ENCODE measurements around the gene NINJ1. TPM values are rescaled to one million over a fixed set of nuclear protein-coding genes. Genes with fewer than 3 reads are reported as not detected.

The NINJ1 gene
- total and polyA plus RNA-seq, 2 donors (not counting 3 experiments of a cell fraction or from before 2014, with no cell fraction given) = 31.5 to 57.7 TPM

DNA sequence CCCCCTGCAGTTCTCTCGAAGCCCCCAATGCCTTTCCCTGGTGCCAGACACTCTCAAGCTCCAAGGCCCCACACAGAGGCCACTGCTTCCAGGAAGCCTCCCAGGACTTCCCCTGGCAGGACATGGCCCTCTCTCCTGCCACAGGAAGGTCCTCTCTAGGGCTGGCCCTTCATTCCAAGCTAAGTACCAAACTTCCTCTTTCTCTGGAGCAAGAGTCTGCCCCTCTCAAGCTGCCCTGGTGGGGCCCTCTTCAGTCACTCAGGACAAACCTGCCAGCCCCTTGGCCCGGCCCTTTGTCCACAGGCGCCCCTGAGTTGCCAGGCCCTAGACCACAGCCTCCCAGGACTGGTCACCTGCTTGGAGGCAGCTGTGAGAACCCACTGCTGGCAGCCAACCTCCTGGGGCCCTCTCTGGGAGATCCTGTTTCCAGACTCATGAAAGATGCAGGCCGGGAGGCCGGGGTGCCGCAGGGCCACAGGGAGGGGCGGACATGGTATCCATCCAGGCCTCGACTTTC lies 6.6 kb downstream of the NINJ1 start:
- no peaks in the 10 kb centered on the region for H3K27me3 ChIP-seq (ENCODE audit: control insufficient read depth in 2 of 2, insufficient read depth in 2 of 2, low read length in 2 of 2)
- DNase-seq (ENCODE audit: low read depth, low spot score) = no peak
- FAIRE-seq = no peak
- H3K36me3 ChIP-seq (ENCODE audit: control insufficient read depth in 2 of 2, extremely low read depth in 1 of 2, insufficient read depth in 2 of 2, low read length in 2 of 2) = peaks cover 0 to 11% of the 10 kb centered on the region in 2 experiments
- intact Hi-C loops (cut with micrococcal nuclease) (no loop called here), dilution Hi-C loops (cut with MboI; ENCODE audit: extremely low pct_ligation_motif_present, low sequenced_read_pairs) (no loop called here)
- no peaks in the 10 kb centered on the region for H3K9me3 ChIP-seq (replicated peaks; ENCODE audit: control insufficient read depth, insufficient read depth, low read length)
- no peak overlapping the region for H2AFZ ChIP-seq (ENCODE audit: low read depth, low read length)
- no TSS peak for BruUV-seq (replicated peaks)
- no peaks in the 10 kb centered on the region for H3K9me1 ChIP-seq (replicated peaks; ENCODE audit: control insufficient read depth, extremely low read depth, insufficient read depth, low read length)
- no peak overlapping the region for H3K4me3 ChIP-seq (replicated peaks in 1 of 3; ENCODE audit: insufficient read depth in 1 of 3, low read depth in 1 of 3, low read length in 3 of 3)
- no peak for TF ChIP-seq GATA2 (IDR thresholded peaks at IDR 0.05; ENCODE audit: insufficient read depth, insufficient read length, low read depth, low read length)
- TF ChIP-seq MYC (IDR thresholded peaks at IDR 0.05; ENCODE audit: low read depth, low read length) = no peak
- TF ChIP-seq FOS (IDR thresholded peaks at IDR 0.05; ENCODE audit: borderline replicate concordance, insufficient read depth, low read length) = no peak
- no peak for TF ChIP-seq POLR2A (IDR thresholded peaks at IDR 0.05; ENCODE audit: low read depth, low read length)
- no peak for TF ChIP-seq JUN (IDR thresholded peaks at IDR 0.05; ENCODE audit: borderline replicate concordance, insufficient read depth, insufficient read length, low read depth)
- TF ChIP-seq POLR2AphosphoS5 (IDR thresholded peaks at IDR 0.05; ENCODE audit: insufficient read depth, low read depth, low read length) = no peak
- TF ChIP-seq, protein P1, sequence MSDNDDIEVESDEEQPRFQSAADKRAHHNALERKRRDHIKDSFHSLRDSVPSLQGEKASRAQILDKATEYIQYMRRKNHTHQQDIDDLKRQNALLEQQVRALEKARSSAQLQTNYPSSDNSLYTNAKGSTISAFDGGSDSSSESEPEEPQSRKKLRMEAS (IDR thresholded peaks at IDR 0.05; ENCODE audit: insufficient read depth, insufficient read length) = no peak
- TF ChIP-seq, protein P2, sequence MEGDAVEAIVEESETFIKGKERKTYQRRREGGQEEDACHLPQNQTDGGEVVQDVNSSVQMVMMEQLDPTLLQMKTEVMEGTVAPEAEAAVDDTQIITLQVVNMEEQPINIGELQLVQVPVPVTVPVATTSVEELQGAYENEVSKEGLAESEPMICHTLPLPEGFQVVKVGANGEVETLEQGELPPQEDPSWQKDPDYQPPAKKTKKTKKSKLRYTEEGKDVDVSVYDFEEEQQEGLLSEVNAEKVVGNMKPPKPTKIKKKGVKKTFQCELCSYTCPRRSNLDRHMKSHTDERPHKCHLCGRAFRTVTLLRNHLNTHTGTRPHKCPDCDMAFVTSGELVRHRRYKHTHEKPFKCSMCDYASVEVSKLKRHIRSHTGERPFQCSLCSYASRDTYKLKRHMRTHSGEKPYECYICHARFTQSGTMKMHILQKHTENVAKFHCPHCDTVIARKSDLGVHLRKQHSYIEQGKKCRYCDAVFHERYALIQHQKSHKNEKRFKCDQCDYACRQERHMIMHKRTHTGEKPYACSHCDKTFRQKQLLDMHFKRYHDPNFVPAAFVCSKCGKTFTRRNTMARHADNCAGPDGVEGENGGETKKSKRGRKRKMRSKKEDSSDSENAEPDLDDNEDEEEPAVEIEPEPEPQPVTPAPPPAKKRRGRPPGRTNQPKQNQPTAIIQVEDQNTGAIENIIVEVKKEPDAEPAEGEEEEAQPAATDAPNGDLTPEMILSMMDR (IDR thresholded peaks at IDR 0.05; ENCODE audit: extremely low read depth in 1 of 2, insufficient read depth in 1 of 2, low read depth in 1 of 2, low read length in 2 of 2) = no peak
- no peak for TF ChIP-seq EZH2 (IDR thresholded peaks at IDR 0.05; ENCODE audit: borderline replicate concordance, low read depth, low read length, severe bottlenecking)
- H3K4me1 ChIP-seq (ENCODE audit: control insufficient read depth, extremely low read depth, insufficient read depth, low read length) = peaks cover 55% of the 10 kb centered on the region
- ChIA-PET CTCF (interaction anchor here (1.0 to 5.7 kb wide), 2 partner anchors 18 to 121 kb away, joined by 3 to 52 read pairs; no protein-coding TSS in a partner anchor), POLR2A (no interaction called here)
- no peaks in the 10 kb centered on the region for H4K20me1 ChIP-seq (replicated peaks; ENCODE audit: control insufficient read depth, extremely low read depth, insufficient read depth, low read length)
- H3K79me2 ChIP-seq (ENCODE audit: control insufficient read depth, insufficient read depth, low read length) = peaks cover 13% of the 10 kb centered on the region
- H3K9ac ChIP-seq (replicated peaks; ENCODE audit: extremely low read depth, insufficient read depth, low read length) = no peak overlapping the region
- no peak overlapping the region for H3K4me2 ChIP-seq (ENCODE audit: insufficient read depth, low read length)
- H3K27ac ChIP-seq (ENCODE audit: insufficient read depth, low read depth, low read length) = peak overlapping the region; percentile 31
